HG03432 (cell line): ENCODE results near the gene ABHD16B.
"Not testable (repeated sequence)": the region's sequence is repeated elsewhere in the genome, so short reads cannot be mapped to it uniquely, and the experiment has no call there.

Source experiments
- ATAC-seq: cut with Tn5 transposase; IDR thresholded peaks from one replicate; pipeline ENCODE4 v1.9.1; 2021; ENCODE audit warnings: mild to moderate bottlenecking, moderate library complexity; ENCODE audit not compliant: unreplicated experiment

Gene ABHD16B

GRCh38 chr20:63877755-63878470 lies 16.6 kb downstream of the ABHD16B start:
- ATAC-seq: no peak

- no peak for ATAC-seq
These were observed 17.8 kb downstream of the ABHD16B start for GRCh38 chr20:63878899-63879663.

GRCh38 chr20:63880901-63881300 lies 19.6 kb downstream of the ABHD16B start:
- not testable (repeated sequence) for ATAC-seq

GRCh38 chr20:63881451-63882226 lies 20.3 kb downstream of the ABHD16B start:
- no peak for ATAC-seq

- ATAC-seq: no peak
These were observed 21.2 kb downstream of the ABHD16B start for GRCh38 chr20:63882257-63883200.

- no peak for ATAC-seq
These were observed 21.9 kb downstream of the ABHD16B start for GRCh38 chr20:63883201-63883593.

GRCh38 chr20:63884506-63885263 lies 23.4 kb downstream of the ABHD16B start:
- no peak for ATAC-seq

GRCh38 chr20:63885264-63886053 lies 24.2 kb downstream of the ABHD16B start:
- ATAC-seq: peak; percentile 43

GRCh38 chr20:63886054-63886419 lies 24.7 kb downstream of the ABHD16B start:
- no peak for ATAC-seq

- ATAC-seq: no peak
These were observed 25.6 kb downstream of the ABHD16B start for GRCh38 chr20:63886921-63887320.

GRCh38 chr20:63889241-63890200 lies 28.2 kb downstream of the ABHD16B start:
- ATAC-seq: no peak

- ATAC-seq: no peak
These were observed 28.9 kb downstream of the ABHD16B start for GRCh38 chr20:63890201-63890576.

GRCh38 chr20:63890616-63891015 lies 29.3 kb downstream of the ABHD16B start:
- ATAC-seq: no peak

GRCh38 chr20:63891061-63892002 lies 30.0 kb downstream of the ABHD16B start:
- no peak for ATAC-seq

GRCh38 chr20:63892402-63892801 lies 31.1 kb downstream of the ABHD16B start:
- no peak for ATAC-seq

GRCh38 chr20:63893999-63894357 lies 32.7 kb downstream of the ABHD16B start:
- ATAC-seq: no peak
